ENCODE results near the gene SYT6.

- TF ChIP-seq ESRRA (IDR thresholded peaks at IDR 0.05; ENCODE audit: low read length) = no peak
- no peak for TF ChIP-seq POLR2AphosphoS5 (IDR thresholded peaks at IDR 0.05; ENCODE audit: low read length)
- TF ChIP-seq CTCF (IDR thresholded peaks at IDR 0.05 in 2 of 3, conservative IDR thresholded peaks at IDR 0.05 in 1 of 3; ENCODE audit: control insufficient read depth in 2 of 3, extremely low read depth in 1 of 3, insufficient read depth in 1 of 3, low read depth in 3 of 3, low read length in 3 of 3) = no peak
- TF ChIP-seq IRF3 (IDR thresholded peaks at IDR 0.05) = no peak
- TF ChIP-seq POLR2A (IDR thresholded peaks at IDR 0.05; ENCODE audit: low read depth, low read length) = no peak
Measured at GRCh38 chr1:114153261-114154145, at the start of gene SYT6.

Measured in GM12878 (cell line).